K562 (cell line): Measurements from ENCODE around the gene RHOB. TPM values are rescaled to one million over a fixed set of nuclear protein-coding genes. Genes with fewer than 3 reads are reported as not detected.
A peak's percentile ranks its signal among the peaks of the same experiment; 100 is the strongest.

Experiments used
- HMG20A ChIP-seq: fragments of 450-650 bp; formaldehyde crosslinking; conservative IDR thresholded peaks from 2 replicates; pipeline ENCODE4 v1.4.0; 2020; ENCODE audit warnings: mild to moderate bottlenecking, mixed read lengths
- HNRNPK ChIP-seq: fragments of 200-400 bp; formaldehyde crosslinking; IDR thresholded peaks from one replicate; pipeline ENCODE4 v1.6.1; 2018; ENCODE audit warnings: mild to moderate bottlenecking, low read depth, low read length; ENCODE audit not compliant: poor library complexity, severe bottlenecking
- KAT2B ChIP-seq: IDR thresholded peaks from one replicate; pipeline ENCODE4 v1.6.1; 2012; ENCODE audit warnings: low read depth, mild to moderate bottlenecking, control low read depth, inconsistent platforms, low read length, moderate library complexity
- KDM4B ChIP-seq, 2 experiments: fragments of 450-650 bp in 1 of 2; sonication (generic) in 1 of 2; IDR thresholded peaks; 2 replicates each; pipeline ENCODE4 v1.6.1; 2016 to 2017; ENCODE audit warnings: borderline replicate concordance in 2 of 2, antibody characterized with exemption in 1 of 2, low read depth in 1 of 2, mild to moderate bottlenecking in 1 of 2
- MEF2D ChIP-seq: conservative IDR thresholded peaks from 2 replicates; pipeline ENCODE4 v1.6.1; 2016; ENCODE audit warnings: low read depth, missing genetic modification characterization, missing compliant biosample characterization
- MITF ChIP-seq: IDR thresholded peaks from 2 replicates; pipeline ENCODE4 v1.6.1; 2014; ENCODE audit warnings: antibody characterized with exemption
- MXD1 ChIP-seq: fragments of 250-450 bp; sonication (Bioruptor Pico); IDR thresholded peaks from 2 replicates; pipeline ENCODE4 v1.8.0; 2021; ENCODE audit warnings: borderline replicate concordance, mild to moderate bottlenecking, moderate library complexity; ENCODE audit not compliant: poor library complexity, severe bottlenecking
- NCOA6 ChIP-seq: fragments of 450-650 bp; IDR thresholded peaks from 2 replicates; pipeline ENCODE4 v1.6.1; 2017; ENCODE audit warnings: mild to moderate bottlenecking
- NCOR1 ChIP-seq: fragments of 450-650 bp; IDR thresholded peaks from 2 replicates; pipeline ENCODE4 v1.6.1; 2016; ENCODE audit warnings: mild to moderate bottlenecking, moderate library complexity
- NEUROD1 ChIP-seq: fragments of 150-350 bp; IDR thresholded peaks from 2 replicates; pipeline ENCODE4 v1.6.1; 2014; ENCODE audit warnings: borderline replicate concordance, low read length, low read depth; ENCODE audit not compliant: partially characterized antibody
- NONO ChIP-seq, 2 experiments: fragments of 200-400 bp in 1 of 2; fragments of 450-650 bp in 1 of 2; formaldehyde crosslinking in 1 of 2; IDR thresholded peaks; 2 replicates each; pipeline ENCODE4 v1.6.1; 2017; ENCODE audit warnings: low read depth in 2 of 2, mild to moderate bottlenecking in 2 of 2, moderate library complexity in 2 of 2, low read length in 1 of 2
- NUFIP1 ChIP-seq: fragments of 450-650 bp; IDR thresholded peaks from 2 replicates; pipeline ENCODE4 v1.6.1; 2018; ENCODE audit not compliant: partially characterized antibody
- POLR2A ChIP-seq: fragments of 450-650 bp; conservative IDR thresholded peaks from 2 replicates; pipeline ENCODE4 v1.6.1; 2016
- RBM34 ChIP-seq: fragments of 200-400 bp; formaldehyde crosslinking; IDR thresholded peaks from 2 replicates; pipeline ENCODE4 v1.6.1; 2018; ENCODE audit warnings: low read length, borderline replicate concordance; ENCODE audit not compliant: insufficient read depth
- ZBTB8A ChIP-seq: fragments of 450-650 bp; IDR thresholded peaks from 2 replicates; pipeline ENCODE4 v1.6.1; 2018; ENCODE audit warnings: mild to moderate bottlenecking, moderate library complexity; ENCODE audit not compliant: partially characterized antibody
- ZNF408 ChIP-seq: fragments of 250-450 bp; sonication (Bioruptor Pico); IDR thresholded peaks from 2 replicates; pipeline ENCODE4 v1.4.0; 2020; ENCODE audit warnings: low read depth, mild to moderate bottlenecking, moderate library complexity
- ZNF76 ChIP-seq: fragments of 250-450 bp; sonication (Bioruptor Pico); IDR thresholded peaks from 2 replicates; pipeline ENCODE4 v1.4.0; 2020; ENCODE audit warnings: mild to moderate bottlenecking, moderate library complexity, borderline replicate concordance
- polyA plus RNA-seq, 8 experiments: library from polyadenylated mRNA; depleted of rRNA in 4 of 8; stranded (reverse) in 5 of 8; unstranded in 3 of 8; fragments of >200 nt; fragmentation: Nextera tagmentation in 2 of 8; fragmentation: Illumina TruSeq in 1 of 8; extraction: Ambion mirVana in 2 of 8; extraction: Trizol in 1 of 8; gene quantifications; 2 replicates each; pipeline versions ENCODE4 v1.2.1 to v1.2.3, GENCODE V29; 2011 to 2014; ENCODE audit warnings: inconsistent platforms in 1 of 8, missing spikeins in 1 of 8
- total RNA-seq, 7 experiments: library from RNA; depleted of rRNA in 6 of 7; stranded (reverse); fragments of >200 nt in 6 of 7; fragmentation: Illumina TruSeq in 2 of 7; extraction: Trizol in 2 of 7; gene quantifications; 2 replicates each; pipeline versions ENCODE4 v1.2.1 to v1.2.3, GENCODE V29; 2011 to 2021; ENCODE audit warnings: low replicate concordance in 1 of 7
- TF ChIP-seq, protein P1 (sequence below): fragments of 450-650 bp; IDR thresholded peaks from 2 replicates; pipeline ENCODE4 v1.6.1; 2016; ENCODE audit warnings: antibody characterized with exemption
- TF ChIP-seq, protein P2 (sequence below): fragments of 450-650 bp; IDR thresholded peaks from 2 replicates; pipeline ENCODE4 v1.6.1; 2014; ENCODE audit warnings: low read depth, mild to moderate bottlenecking, moderate library complexity, borderline replicate concordance
- TF ChIP-seq, protein P3 (sequence below): fragments of 250-450 bp; sonication (Bioruptor Pico); IDR thresholded peaks from 2 replicates; pipeline ENCODE4 v1.6.1; 2021; ENCODE audit warnings: mild to moderate bottlenecking

Gene RHOB
- total and polyA plus RNA-seq, 9 of the 15 experiments (the other 6 are each of a cell fraction or from before 2014, with no cell fraction given): 0.07 to 4.8 (median 1.1) TPM

GRCh38 chr2:20424300-20425290 lies 22.3 kb upstream of the RHOB start (continued):
- no peak for TF ChIP-seq NONO (IDR thresholded peaks at IDR 0.05; ENCODE audit: low read depth in 2 of 2, low read length in 1 of 2)
- no peak for TF ChIP-seq MXD1 (CRISPR knock-in tag)
- TF ChIP-seq, protein P1, sequence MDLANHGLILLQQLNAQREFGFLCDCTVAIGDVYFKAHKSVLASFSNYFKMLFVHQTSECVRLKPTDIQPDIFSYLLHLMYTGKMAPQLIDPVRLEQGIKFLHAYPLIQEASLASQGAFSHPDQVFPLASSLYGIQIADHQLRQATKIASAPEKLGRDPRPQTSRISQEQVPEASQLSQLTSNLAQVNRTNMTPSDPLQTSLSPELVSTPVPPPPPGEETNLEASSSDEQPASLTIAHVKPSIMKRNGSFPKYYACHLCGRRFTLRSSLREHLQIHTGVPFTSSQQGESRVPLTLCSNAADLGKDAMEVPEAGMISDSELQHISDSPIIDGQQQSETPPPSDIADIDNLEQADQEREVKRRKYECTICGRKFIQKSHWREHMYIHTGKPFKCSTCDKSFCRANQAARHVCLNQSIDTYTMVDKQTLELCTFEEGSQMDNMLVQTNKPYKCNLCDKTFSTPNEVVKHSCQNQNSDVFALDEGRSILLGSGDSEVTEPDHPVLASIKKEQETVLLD: no peak
- no peak for TF ChIP-seq HNRNPK
- no peak for TF ChIP-seq MITF
- no peak for TF ChIP-seq MEF2D (tag)
- TF ChIP-seq NEUROD1: peak; percentile 49
- TF ChIP-seq KAT2B: no peak
- TF ChIP-seq NCOR1: no peak
- no peak for TF ChIP-seq NCOA6
- no peak for TF ChIP-seq NUFIP1
- no peak for TF ChIP-seq HMG20A (CRISPR knock-in tag)
- no peak for TF ChIP-seq ZNF76 (CRISPR knock-in tag)
- TF ChIP-seq POLR2A: no peak
- TF ChIP-seq, protein P2, sequence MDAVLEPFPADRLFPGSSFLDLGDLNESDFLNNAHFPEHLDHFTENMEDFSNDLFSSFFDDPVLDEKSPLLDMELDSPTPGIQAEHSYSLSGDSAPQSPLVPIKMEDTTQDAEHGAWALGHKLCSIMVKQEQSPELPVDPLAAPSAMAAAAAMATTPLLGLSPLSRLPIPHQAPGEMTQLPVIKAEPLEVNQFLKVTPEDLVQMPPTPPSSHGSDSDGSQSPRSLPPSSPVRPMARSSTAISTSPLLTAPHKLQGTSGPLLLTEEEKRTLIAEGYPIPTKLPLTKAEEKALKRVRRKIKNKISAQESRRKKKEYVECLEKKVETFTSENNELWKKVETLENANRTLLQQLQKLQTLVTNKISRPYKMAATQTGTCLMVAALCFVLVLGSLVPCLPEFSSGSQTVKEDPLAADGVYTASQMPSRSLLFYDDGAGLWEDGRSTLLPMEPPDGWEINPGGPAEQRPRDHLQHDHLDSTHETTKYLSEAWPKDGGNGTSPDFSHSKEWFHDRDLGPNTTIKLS: no peak
- no peak for TF ChIP-seq ZBTB8A
- TF ChIP-seq RBM34: no peak
- TF ChIP-seq ZNF408 (CRISPR knock-in tag): no peak
- TF ChIP-seq KDM4B (IDR thresholded peaks at IDR 0.05; ENCODE audit: borderline replicate concordance in 2 of 2, low read depth in 1 of 2): no peak
- TF ChIP-seq, protein P3, sequence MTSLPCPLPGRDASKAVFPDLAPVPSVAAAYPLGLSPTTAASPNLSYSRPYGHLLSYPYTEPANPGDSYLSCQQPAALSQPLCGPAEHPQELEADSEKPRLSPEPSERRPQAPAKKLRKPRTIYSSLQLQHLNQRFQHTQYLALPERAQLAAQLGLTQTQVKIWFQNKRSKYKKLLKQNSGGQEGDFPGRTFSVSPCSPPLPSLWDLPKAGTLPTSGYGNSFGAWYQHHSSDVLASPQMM (CRISPR knock-in tag): no peak
